Skeletal muscle cell (primary cell): ENCODE measurements around the gene PDZRN3.

Experiments used
- DNase-seq: peaks from one replicate; pipeline ENCODE4 v3.0.0-alpha.2; 2010; ENCODE audit warnings: low read depth
- H3K4me3 ChIP-seq: 2 replicates; pipeline ENCODE4 v1.5.1; 2011; ENCODE audit warnings: low read depth, mild to moderate bottlenecking, control low read depth, low read length, moderate library complexity

Gene PDZRN3

DNA sequence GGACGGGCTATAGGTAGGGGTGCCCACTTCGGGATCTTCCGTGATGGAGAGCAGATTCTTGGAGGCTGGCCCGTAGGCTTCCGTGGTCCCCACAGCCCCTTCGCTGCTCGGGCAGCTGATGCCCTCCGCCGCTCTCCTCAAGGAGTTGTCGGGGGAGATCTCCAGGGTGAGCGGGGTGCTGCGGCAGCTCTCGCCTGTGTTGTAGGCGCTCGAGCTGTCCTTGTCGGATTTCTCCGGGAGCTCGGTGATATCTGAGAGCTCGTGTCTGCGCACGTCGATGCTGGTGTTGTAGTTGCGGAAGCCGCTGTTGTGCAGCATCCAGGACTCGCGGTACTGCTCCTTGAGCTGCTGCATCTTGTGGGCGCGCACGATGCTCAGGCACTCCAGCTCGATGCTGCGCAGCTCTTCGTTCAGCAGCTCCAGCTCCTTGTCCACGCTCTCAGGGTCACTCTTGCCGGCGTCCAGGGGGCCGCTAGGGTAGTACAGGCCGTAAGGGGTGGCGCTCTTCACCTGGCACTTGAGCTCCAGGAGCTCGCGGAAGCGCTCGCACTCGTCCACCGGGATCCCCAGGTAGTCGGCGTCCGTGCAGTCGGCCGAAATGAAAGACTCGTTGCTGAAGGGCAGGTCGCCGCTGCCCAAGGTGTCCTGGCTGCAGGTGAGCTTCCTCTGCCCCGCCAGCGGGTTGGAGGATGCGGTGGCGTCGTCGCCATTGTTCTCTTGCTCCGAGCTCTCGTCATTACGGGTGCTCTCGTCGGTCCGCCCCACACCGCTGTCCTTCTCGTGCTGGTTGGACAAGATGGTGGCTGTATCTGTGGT is 240.4 kb downstream of the PDZRN3 start:
- DNase-seq, result no peak
- no peak overlapping the region for H3K4me3 ChIP-seq

GRCh38 chr3:73383470-73384049 is 241.2 kb downstream of the PDZRN3 start:
- DNase-seq, result no peak

GRCh38 chr3:73381551-73381950 is 243.2 kb downstream of the PDZRN3 start:
- H3K4me3 ChIP-seq, result no peak overlapping the region
- no peak for DNase-seq

More at GRCh38 chr3:73383470-73384049, 241.2 kb downstream of the PDZRN3 start:
- no peak overlapping the region for H3K4me3 ChIP-seq

DNA sequence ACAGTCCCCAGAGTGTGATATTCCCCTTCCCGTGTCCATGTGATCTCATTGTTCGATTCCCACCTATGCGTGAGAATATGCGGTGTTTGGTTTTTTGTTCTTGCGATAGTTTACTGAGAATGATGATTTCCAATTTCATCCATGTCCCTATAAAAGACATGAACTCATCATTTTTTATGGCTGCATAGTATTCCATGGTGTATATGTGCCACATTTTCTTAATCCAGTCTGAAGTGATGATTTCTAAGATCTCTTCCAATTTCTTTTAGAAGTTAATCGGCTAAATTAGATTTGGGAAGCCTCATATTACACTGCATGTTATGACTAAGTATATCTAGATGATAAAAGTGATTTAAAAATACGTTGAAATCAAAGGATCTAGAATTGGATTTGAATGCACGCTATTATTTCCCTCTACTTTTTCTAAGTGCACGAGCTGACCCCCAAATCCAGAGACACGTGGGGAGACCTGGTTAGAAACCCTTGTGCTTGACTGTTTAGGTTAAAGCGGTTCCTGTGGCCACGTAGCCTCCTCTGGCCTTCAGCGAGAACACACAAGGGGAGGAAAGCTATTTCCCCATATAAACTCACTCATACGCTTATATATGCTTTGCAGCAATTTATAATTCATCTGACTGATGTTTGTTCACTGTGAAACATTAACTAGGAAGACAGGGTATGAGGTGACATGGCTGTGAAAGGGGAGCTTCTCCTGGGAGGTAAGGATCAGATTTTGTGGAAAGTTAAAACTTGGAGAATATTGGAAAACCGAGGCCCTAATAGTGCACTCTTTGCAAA is 243.8 kb downstream of the PDZRN3 start:
- H3K4me3 ChIP-seq, result no peak overlapping the region
- no peak for DNase-seq

DNA sequence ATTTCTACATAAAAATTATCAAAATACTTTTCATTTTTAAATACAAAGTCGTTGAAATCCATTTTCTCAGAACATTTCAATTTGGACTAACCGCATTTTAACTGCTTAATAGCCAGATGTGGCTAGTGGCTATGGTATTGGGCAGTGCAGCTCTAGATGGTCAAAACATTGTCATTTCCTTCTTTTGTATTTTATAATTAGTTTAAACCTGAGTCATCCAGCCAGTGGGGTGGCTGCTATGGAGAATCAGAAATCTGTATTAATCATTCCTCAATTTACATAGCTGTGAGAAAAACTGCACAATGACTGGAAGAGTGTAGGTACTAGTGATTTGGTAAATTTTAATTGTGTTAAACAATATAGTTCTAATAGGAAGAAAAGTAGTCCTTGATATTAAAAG is 245.3 kb downstream of the PDZRN3 start:
- DNase-seq, result no peak
- no peak overlapping the region for H3K4me3 ChIP-seq

- no peak overlapping the region for H3K4me3 ChIP-seq
- DNase-seq, result no peak
These were observed 246.5 kb downstream of the PDZRN3 start for GRCh38 chr3:73378207-73378606.

GRCh38 chr3:73365756-73366397 is 258.9 kb downstream of the PDZRN3 start:
- DNase-seq, result peak; percentile 41
- no peak overlapping the region for H3K4me3 ChIP-seq

DNA sequence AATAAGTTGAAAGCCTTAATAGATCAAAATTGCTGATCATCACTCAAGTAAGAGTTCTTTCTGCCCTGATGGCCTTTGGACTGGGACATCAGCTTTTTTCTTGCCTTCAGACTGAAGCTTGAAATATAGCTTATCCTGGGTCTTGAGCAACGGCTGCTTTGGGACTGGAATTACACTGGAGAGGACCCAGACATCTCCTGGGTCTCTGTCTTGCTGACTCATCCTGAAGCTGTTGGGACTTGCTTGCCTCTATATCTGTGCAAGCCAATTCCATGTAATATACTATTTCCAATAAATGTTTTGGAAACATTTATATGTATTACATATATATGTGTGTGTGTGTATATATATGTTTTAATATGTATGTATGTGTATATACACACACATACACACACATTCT is 260.2 kb downstream of the PDZRN3 start:
- DNase-seq, result no peak
- no peak overlapping the region for H3K4me3 ChIP-seq

- DNase-seq, result no peak
- no peak overlapping the region for H3K4me3 ChIP-seq
These were observed 261.6 kb downstream of the PDZRN3 start for GRCh38 chr3:73363093-73363492.

DNA sequence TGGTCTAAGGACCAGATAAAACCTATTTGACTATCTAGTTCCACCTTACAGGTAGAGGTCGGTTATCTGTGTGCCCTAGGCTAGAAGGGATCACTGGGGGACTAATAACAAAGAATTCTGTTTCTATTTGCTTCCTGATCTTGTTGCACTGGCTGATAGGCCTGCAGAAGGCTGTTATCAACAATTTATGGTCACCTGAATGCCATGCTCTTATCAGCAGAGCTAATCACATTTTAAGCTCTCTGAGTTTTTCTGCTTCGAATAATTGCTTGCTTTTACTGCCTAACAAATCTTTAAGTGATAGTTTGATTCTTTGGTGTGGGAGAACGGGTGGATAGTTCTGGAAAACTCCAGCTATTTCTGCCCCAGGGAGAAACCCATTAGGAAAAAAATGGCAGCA is 263.1 kb downstream of the PDZRN3 start:
- no peak overlapping the region for H3K4me3 ChIP-seq
- no peak for DNase-seq

GRCh38 chr3:73353649-73354217 is 271.0 kb downstream of the PDZRN3 start:
- no peak for DNase-seq
- H3K4me3 ChIP-seq, result no peak overlapping the region

- no peak overlapping the region for H3K4me3 ChIP-seq
- DNase-seq, result no peak
These were observed 271.7 kb downstream of the PDZRN3 start for GRCh38 chr3:73352841-73353645.

GRCh38 chr3:73351423-73352071 is 273.2 kb downstream of the PDZRN3 start:
- no peak for DNase-seq
- H3K4me3 ChIP-seq, result no peak overlapping the region

GRCh38 chr3:73350996-73351395 is 273.7 kb downstream of the PDZRN3 start:
- no peak overlapping the region for H3K4me3 ChIP-seq
- DNase-seq, result no peak

GRCh38 chr3:73349657-73350056 is 275.1 kb downstream of the PDZRN3 start:
- no peak overlapping the region for H3K4me3 ChIP-seq
- DNase-seq, result no peak

DNA sequence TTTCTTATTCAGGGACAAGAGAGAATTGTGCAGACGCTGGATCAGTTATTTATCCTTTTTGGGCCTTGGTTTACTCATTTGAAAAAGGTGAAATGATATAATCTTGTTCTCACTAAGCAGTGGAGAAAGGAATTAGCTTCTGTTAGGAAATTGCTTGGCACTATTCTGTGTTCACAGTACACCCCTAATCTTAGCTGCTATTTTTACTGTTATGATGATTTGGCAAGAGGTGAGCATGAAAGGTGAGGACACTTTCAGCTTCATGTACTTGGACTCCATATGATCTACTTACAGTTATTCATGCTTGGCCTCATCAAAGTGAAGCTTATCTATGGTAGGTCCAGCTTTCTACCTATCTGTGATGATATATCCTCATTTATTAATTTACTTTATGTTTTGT is 282.7 kb downstream of the PDZRN3 start:
- DNase-seq, result no peak
- no peak overlapping the region for H3K4me3 ChIP-seq

- DNase-seq, result no peak
These were observed 283.3 kb downstream of the PDZRN3 start for GRCh38 chr3:73341272-73341935.

GRCh38 chr3:73332558-73332957 is 292.2 kb downstream of the PDZRN3 start:
- no peak for DNase-seq
- H3K4me3 ChIP-seq, result no peak overlapping the region

More at GRCh38 chr3:73341272-73341935, 283.3 kb downstream of the PDZRN3 start:
- H3K4me3 ChIP-seq, result no peak overlapping the region
